HG02623 (cell line): ENCODE results near the gene EFR3B.

Source experiments
- ATAC-seq: cut with Tn5 transposase; IDR thresholded peaks from one replicate; pipeline ENCODE4 v1.9.1; 2021; ENCODE audit warnings: moderate library complexity; ENCODE audit not compliant: unreplicated experiment

EFR3B gene

DNA sequence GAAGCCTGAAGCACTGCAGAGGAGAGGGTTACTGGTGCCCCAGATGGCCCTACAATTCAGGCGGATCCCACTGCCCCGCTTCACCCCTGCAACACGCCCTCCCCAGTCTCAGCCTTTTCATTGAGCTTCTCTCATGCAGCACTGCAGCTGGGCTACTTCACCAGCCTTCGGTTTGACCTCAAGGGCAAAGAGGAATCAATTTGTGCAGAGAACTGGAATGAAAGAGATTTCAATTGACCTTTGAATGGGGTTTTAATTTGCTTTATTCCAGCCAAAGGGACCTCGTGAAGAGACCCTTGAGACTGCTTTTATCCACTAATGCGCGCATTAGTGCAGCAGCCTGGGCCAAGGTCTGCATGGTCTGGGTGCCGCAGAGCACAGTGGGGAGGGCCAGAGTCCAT lies 135.3 kb downstream of the EFR3B start:
- no peak for ATAC-seq

GRCh38 chr2:25178976-25179375 lies 137.1 kb downstream of the EFR3B start:
- ATAC-seq = no peak

DNA sequence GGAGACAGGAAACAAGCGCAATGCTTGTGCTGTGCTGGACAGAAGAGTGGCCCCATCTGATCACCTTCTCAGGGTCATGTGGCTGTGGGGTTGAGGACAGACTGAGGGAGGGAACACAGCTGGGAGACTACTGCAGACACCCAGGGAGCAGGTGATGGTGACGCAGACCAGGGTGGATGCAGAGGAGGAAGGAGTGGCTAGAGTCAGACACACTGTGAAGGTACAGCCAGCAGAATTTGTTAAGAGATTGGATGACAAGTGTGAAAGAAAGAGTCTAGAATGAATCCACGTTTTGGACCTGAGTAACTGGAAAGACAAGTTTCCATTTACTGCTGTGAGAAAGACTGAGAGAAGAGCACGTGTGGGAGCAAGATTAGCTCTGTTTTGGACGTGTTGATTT lies 142.4 kb downstream of the EFR3B start:
- no peak for ATAC-seq

- no peak for ATAC-seq
These were observed 146.0 kb downstream of the EFR3B start for GRCh38 chr2:25187729-25188350.

- ATAC-seq = no peak
These were observed 146.5 kb downstream of the EFR3B start for GRCh38 chr2:25188405-25188804.

GRCh38 chr2:25190536-25190935 lies 148.7 kb downstream of the EFR3B start:
- no peak for ATAC-seq

GRCh38 chr2:25194576-25195122 lies 152.8 kb downstream of the EFR3B start:
- ATAC-seq = no peak

- no peak for ATAC-seq
These were observed 155.7 kb downstream of the EFR3B start for GRCh38 chr2:25197336-25198208.

DNA sequence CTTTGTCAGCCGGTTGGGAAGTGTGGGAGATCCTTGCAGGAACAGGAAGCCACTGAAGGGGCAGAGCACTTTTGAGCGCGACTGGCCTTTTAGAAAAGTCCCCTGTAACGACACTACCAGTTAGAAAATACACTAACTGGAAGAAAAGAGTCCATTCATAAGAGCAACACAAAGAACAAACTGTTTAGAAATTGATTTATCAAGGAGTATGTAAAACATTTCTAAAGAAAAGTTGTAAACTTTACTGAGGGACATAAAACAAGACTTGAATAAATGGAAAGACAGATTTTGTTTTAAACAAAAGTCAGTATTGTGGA lies 156.3 kb downstream of the EFR3B start:
- ATAC-seq = no peak

GRCh38 chr2:25198576-25198975 lies 156.7 kb downstream of the EFR3B start:
- no peak for ATAC-seq

DNA sequence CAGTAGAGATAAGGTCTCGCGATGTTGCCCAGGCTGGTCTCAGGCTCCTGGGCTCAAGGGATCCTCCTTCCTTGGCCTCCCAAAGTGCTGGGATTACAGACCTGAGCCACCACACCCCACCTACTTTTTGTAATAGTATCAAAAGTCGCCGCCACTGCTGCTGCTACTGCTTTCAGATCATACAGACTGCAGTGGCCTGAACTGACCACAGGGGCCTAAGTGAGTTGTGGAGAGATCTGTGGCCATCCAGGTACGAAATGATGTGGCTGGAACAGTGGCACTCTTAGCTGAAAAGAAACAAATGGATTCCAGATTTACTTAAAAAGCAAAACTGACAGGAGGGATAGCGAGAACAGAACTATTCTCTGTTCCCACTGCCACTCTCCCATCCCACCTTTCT lies 159.4 kb downstream of the EFR3B start:
- ATAC-seq = no peak

DNA sequence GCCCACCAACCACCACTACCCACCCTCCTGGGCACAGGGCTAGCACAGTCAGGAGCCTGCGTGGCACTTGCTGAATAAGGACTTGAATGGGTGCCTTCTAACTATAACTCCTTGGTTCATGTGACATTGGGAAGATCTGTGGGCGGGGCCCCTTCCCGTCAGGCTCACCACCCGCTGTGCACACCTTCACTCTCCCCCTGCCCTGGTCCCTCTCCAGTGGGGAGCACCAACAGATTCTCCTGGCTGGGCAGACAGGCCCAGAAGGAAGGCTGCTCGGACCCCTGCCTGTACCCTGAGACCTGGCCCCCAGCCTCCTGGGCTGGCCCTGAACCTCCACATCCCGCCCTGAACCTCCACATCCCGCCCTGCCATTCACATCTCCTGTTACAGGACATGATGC lies 159.9 kb downstream of the EFR3B start:
- no peak for ATAC-seq

- no peak for ATAC-seq
These were observed 160.4 kb downstream of the EFR3B start for GRCh38 chr2:25202275-25202674.

GRCh38 chr2:25204190-25204838 lies 162.4 kb downstream of the EFR3B start:
- ATAC-seq = no peak

DNA sequence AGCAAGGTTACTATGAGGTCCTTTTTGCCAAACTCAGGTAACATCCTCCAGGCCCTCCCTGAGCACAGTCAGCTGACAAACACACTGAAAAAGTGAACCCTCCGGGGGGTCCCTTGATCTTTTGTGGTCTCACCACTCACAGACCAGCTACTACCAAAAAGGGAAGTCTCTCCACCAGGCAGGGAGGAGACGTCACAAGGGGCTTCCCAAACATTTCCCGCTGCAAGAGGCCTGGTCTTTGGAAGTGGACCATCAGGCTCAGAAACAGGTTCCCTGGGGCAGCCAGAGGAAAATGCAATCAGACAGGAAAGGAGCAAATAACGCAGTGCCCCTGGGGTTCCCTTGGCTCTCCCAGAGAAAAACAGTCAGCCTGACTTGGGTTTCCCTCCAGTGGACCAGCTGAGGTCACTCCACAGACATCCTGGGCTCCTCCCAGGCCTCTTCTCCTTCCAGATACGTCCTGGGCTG lies 165.2 kb downstream of the EFR3B start:
- ATAC-seq = no peak
